SKM-1 (cell line): ENCODE measurements around the gene BARHL1.
"Not testable (repeated sequence)": the region's sequence is repeated elsewhere in the genome, so short reads cannot be mapped to it uniquely, and the experiment has no call there.

Experiments
- DNase-seq: peaks from one replicate; lab custom pipeline; 2025; ENCODE audit not compliant: unreplicated experiment; lab: John Stamatoyannopoulos, UW

Gene BARHL1

DNA sequence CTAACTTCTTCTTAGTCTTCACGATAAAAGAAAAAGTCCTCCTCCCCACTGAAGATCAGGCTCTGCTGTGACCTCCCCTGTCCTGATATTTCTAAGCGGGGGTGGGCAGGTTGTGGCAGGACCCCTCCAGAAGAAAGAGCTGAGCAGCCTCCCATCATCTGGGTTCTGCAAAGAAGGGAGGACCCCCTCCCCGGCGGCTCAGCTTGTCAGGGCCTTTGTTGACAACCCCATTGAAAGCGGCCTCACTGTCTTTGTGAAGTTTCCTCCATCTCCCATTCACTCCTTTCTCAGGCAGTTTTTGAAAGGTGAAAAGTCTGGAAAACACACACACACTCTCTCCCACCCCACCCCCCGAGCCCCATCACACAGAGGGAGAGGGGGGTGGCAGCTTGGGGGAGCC lies 26.2 kb upstream of the BARHL1 start:
- DNase-seq: no peak

DNA sequence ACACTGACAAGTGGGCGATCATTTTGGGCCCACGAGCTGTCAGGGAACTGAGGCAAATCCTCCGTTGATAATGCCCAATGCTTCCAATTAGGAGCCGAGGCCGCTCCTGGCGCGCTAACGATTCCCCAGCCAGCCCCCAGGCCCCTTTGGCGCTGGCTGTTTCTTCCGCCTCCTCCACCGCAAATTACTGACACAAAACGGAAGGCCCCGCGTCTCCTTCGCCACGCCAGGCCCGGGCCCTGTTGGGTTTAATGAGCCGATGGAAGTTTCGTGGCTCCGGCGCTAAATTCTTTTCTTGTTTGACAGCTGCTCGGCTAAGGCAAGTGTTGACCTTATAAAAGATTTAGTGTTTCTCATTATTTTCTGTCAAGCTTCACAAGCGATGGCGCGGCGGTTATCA lies 25.7 kb upstream of the BARHL1 start:
- no peak for DNase-seq

DNA sequence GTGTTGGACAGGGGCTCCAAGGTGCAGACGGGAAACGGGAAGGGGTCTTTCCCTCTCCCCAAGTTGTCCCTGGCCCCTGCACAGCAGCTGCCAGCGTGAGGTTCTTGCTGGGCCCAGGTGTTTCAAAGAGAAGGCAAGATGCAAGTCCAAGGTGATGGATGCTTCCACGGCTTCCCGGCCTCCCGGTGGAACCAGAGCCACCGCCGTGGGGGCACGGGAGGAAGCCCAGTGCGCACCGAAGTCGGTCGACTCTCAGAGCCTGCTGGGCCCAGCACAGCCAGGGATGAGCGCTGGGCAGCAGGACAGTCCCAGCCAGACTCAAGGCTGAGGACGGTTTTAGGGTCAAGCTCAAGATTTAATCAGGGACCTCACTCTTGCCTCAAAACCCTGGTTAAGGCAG lies 25.2 kb upstream of the BARHL1 start:
- no peak for DNase-seq

DNA sequence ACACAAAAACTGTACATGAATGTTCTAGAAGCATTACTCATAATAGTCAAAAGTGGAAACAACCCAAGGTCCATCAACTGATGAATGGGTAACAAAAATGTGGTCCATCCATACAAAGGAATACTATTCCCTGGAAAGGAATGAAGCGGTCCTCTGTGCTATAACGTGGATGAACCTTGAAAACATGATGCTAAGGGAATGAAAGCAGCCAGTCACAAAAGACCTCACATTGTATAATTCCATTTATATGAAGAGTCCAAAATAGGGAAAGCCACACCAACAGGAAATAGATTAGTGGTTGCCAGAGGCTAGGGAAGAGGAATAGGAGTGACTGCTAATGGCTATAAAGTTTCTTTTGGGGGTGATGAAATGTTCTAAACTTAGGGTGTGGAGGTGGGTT lies 22.7 kb upstream of the BARHL1 start:
- no peak for DNase-seq

DNA sequence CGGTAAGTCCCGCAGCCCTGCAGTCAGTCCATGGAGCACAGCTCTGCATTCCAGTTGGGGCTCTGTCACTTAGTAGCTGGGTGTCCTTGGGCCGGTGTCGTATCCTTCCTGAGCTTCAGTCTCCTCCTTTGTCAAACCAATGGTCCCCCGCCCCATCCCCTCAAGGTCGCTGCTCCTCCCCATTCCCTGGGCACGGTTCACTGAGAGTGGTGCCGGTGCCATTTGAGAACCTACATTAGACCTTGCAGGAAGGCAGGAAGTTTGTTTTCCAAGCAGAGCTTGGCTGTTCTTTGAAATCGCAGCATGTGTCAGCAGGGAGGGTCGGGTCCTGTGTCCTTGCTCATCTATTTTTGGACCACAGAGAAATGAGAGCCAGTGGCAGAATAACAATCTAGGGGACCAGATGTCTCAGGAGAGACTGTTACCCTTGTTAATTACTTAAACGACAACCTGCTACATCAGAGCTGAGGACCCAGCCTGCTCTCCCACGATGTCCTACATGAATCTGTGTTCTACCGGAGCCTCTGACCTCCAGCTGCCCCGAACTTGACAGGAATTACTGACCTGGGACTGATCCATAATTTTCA lies 21.7 kb upstream of the BARHL1 start:
- no peak for DNase-seq

DNA sequence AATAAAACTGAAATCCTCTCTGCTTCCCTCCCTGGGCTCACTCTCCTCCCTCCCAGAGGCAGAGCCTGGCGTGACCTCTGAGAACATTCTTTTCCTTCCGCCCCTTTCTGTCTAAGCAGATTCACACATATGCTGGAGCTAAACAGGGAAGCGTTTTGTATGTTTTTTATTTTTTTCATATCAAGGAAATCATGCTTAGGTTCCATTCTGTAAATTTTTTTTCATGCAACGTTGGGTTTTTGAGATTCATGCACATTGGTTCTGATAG lies 20.2 kb upstream of the BARHL1 start:
- no peak for DNase-seq

DNA sequence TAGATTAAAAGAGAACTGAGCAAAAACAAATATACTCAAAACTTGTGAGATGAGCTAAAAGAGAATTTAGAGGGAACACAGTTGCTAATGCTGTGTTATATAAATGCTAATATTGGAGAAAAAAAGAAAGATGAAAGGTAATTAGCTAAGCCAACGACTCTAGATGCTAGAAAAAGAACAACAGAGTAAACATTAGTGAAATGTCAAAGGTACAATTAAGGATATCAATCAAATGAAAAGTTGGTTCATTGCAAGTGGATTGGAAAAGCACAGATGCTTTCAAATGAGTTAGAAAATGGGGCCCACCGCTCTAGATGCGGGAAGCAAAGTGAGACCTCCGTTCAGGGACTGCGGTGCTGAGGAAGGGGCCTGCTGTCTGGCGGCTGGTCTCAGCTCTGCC lies 17.9 kb upstream of the BARHL1 start:
- DNase-seq: no peak

DNA sequence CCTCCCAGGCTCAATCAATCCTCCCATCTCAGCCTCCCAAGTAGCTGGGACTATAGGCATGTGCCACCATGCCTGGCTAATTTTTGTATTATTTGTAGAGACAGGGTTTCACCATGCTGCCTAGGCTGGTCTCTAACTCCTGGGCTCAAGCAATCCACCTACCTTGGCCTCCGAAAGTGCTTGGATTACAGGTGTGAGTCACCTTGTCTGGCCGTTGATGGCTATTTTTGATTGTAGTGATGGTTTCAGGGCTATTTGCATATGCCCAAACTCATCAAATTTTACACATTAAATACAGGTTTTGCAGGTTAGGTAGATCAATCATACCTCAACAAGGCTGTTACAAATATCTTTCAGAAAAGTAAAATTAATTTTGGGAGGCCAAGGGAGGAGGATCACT lies 13.6 kb upstream of the BARHL1 start:
- DNase-seq: not testable (repeated sequence)

DNA sequence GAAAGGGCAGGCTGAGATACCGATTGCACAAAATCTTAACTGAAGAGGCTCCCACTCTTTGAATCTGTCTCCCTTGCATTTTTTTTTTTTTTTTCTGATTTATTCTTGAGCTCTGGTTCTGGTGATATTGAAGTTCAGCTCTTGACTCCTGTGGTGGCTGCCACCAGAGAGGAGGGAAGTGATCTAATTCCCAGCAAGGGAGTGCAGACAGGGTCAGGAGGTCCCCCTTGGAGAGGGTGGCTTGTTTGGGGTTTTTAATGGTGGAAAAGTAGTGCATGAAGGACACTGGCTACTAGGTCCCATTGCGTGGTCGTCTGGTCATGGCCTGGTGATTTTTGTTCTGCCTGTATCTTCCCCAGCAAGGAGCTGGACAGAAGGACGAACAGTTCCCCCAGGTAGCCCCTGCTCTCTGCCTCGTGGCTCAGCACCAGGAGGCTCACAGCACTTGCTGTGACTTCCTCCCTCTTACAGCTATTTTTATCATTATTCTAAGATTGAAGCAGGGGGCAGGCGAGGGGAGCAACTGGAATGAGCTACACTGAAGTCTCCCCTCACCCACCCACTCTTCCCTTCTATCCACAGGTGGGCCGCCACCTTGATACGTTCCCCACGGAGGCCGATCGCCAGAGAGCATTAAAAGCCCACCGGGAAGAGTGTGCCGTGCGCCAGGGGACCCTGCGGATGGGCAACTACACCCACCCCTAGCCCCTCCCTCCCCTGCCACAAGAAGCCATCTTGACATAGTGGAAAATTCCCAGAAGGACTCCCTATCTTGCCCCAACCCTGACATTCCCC lies 10.4 kb upstream of the BARHL1 start:
- DNase-seq: no peak

DNA sequence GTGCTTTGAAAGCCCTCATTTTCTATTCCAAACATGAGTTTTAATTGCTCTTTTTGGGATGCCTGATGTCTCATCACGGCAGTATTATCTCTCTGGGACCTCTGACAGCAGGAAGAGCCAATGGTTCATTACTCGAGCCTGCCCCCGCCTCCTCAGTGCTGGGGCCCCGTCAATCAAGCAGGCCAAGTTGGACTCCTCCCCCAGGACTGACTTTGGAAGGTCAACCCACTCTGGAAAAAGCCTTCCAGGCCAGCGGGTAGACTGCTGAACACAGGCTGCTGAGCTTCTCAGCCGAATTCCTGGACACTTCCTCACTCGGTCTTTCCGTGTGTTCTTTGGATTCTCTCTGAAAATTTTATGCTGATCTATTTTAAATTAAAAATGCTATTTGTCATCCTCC lies 9.5 kb upstream of the BARHL1 start:
- no peak for DNase-seq

DNA sequence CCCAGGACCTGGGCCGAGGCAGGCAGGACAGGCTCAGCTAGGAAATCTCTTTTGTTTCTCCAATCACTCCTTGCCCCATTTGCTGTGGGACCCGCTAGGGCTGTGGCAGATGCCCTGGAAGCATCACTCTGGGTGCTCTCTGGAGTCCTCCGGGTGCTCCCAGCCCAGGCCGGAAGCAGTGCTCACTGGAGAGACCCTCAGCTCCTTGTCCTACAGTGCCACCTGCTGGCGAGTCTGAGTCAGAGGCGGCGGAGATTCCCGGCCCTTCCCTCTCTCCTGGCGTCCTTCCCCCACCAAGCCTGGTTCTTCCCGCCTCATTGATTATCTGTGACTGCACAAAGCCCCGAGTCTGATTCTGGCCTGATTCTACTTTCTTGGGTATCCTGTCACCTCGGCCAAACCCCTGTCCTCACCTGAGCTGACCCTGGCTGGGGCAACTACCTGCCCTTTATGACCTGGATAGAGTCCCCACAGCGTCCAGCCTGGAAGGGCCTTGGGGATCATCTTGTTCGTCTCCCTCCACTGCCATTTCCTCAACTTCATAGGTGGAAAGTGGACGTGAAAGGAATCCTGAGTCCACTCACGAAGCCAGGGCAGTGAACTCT lies 7.3 kb upstream of the BARHL1 start:
- DNase-seq: peak; percentile 21

DNA sequence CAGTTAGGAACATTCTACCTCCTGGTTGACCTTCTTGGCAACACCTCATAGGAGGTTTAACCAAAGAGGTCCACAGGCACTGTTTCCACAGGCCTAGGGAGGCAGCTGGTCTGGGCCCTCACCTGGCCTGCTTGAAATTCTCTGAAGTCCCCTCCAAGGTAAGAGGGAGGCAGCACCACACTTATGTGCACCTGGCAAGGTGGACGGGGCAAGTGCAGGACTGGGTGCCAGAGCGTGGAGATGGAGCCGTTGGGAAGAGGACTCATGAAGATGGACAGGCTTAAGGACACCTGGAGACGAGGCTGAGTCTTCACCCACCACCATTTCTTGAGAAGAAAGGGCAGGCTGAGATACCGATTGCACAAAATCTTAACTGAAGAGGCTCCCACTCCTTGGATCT lies 6.6 kb upstream of the BARHL1 start:
- no peak for DNase-seq

DNA sequence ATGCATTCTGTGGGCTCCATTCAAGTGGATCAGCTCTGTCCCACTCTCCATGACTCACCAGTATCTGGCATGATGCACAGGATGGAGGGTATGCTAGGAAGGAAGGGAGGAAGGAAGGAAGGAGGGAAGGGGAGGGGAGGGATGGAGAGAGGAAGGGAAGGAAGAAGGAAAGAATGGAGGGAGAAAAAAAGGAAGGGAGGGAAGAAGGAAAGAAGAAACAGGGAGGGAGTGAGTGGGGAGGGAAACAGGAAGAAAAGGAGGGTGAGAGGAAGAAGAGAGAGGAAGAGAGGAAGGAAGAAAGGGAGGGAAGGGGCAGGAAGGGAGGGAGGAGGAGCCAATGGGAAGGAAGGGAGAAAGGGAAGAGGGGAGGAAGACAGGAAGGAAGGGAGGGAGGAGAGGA lies 5.3 kb upstream of the BARHL1 start:
- no peak for DNase-seq

DNA sequence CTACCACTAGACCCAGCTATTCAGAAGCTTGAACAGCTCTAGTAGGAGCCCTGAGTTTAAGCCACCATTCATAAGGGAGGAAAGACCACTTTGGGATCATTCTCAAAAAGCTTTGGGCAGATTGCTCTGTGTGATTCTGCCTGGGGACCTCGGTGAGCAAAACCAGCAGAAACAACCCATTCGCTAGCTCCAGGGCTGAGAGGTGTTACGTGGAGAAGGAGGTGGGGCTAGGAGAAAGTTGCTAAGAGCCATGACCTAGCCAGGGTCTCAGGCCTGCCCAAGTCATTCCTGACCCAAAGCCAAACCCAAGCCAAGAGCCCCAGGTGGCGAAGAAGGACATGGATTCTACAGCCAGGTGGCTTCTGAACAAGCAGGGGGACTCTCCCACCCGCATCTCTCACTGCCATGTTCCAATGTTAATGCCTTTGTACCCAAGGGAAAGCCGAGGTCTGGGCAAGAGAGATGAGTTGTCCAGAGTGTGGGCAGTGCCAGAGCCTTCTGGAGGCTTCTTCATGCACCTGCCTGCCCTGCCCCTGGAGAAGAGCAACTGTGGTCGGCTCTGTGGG lies 4.0 kb upstream of the BARHL1 start:
- no peak for DNase-seq

DNA sequence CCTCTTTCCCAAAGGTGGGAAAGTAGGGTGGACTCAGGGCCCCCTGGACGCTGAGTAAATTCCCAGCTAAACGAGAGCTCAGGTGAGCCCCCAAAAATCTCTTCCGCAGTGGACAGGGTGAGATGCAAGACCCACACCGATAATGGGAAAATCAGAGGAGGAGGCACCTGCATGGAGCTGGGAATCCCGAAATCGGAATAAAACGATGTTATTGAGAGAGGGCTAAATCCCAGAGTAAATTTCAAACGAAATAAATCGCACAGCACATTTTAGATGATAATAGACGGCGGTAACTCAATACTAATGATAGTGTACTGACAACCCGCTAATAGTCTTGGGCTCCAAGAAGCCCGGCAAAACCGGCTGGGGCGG lies 3.0 kb upstream of the BARHL1 start:
- no peak for DNase-seq

DNA sequence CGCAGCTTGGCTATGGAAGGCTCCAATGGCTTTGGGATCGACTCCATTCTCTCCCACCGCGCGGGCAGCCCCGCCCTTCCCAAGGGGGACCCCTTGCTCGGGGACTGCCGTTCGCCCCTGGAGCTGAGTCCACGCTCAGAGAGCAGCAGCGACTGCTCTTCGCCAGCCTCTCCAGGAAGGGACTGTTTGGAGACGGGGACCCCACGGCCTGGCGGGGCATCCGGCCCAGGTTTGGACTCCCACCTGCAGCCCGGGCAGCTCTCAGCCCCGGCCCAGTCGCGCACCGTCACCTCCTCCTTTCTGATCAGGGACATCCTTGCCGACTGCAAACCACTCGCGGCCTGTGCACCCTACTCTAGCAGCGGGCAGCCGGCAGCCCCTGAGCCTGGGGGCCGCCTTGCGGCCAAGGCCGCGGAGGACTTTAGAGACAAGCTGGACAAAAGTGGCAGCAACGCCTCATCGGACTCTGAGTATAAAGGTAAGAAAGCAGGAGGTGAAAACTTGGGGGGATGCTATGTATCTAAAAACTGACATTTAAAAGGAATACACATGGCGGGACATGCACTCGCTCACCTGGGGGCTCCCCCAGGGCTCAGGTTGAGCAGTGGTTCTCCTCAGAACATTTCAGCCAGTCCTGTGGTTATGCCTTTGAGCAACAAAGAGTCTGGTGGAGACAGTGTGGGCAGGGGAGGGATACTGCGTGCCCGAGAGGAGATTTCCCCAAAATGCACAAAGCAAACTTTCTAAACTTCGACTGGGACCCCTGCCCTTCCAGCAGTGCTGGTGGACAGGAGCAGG lies 579 bp downstream of the BARHL1 start:
- no peak for DNase-seq

DNA sequence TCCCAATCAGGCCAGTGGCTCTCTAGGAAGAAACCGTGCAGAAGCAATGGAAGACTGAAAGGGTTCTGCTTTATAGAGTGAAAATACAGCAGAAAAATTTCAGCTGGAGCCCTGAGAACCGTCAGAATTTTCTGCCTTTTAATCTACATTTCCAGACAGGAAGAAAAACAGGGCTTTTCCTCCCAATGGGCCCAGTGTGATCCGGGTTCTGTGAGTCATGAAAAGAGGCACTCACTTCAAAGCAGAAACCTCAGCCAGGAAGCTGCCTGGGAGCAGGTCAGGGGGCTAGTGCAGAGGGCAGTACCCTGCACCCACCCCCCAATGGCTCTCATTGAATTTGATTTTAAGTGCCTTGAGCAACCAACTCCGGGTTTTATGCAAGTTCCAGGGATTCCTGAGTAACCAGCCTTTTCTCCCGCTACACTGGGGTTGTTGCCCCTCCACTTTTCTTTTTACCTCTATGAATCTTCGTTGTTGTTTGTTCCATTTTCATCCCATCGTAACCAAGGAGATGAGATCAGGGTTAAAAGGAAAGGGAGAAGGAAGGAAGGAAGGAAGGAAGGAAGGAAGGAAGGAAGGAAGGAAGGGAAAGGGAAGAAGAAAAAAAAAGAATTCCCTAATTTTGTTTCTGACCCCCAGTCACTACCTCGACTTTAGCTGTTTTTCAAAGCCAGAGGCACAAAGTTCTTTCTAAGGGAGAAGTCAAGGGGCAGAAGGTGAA lies 1.3 kb downstream of the BARHL1 start:
- no peak for DNase-seq

DNA sequence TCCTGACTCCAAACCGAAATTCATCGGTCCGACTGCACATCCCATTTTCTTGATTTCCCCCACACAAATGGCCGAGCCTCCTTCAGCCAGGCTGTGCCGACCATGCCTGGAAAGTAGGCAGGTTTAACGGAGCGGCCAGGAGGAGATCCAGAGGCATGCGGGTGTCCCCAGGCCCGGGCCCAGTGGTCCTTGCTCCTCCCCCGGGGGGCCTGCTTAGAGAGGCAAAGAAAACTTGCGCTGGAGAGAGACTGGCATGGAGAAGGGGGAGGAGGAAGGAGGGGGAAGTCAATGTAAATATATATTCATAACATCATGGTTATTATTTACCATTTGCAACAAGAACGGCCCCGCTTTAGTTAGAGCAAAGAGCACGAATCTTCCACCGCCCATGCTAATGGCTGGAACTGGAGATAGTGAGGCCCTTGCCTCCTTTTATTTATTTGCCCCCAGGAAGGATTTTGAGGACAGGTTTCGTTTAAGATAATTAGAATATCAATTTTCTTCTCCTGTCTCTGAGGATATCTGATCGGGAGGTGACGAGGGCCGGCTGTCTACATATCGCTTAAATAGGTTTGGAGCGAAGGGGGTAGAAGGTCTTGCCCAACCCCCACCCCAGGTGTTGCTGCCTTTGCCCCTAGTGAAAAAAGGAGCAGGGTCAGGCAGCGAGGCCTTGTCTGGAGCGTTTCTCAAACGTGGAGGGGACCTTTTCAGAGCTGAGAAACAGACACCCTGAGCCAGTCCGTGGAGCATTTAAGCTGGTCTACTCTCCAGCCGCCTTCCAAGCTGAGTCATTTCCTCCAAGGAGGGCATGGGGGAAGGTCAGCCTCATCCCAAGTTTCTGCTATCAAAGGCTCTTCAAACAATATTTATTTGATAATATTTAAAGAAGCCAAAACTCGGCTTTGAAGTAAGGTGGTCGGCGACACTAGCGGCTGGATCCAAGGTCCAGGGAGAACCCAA lies 2.5 kb downstream of the BARHL1 start:
- no peak for DNase-seq

DNA sequence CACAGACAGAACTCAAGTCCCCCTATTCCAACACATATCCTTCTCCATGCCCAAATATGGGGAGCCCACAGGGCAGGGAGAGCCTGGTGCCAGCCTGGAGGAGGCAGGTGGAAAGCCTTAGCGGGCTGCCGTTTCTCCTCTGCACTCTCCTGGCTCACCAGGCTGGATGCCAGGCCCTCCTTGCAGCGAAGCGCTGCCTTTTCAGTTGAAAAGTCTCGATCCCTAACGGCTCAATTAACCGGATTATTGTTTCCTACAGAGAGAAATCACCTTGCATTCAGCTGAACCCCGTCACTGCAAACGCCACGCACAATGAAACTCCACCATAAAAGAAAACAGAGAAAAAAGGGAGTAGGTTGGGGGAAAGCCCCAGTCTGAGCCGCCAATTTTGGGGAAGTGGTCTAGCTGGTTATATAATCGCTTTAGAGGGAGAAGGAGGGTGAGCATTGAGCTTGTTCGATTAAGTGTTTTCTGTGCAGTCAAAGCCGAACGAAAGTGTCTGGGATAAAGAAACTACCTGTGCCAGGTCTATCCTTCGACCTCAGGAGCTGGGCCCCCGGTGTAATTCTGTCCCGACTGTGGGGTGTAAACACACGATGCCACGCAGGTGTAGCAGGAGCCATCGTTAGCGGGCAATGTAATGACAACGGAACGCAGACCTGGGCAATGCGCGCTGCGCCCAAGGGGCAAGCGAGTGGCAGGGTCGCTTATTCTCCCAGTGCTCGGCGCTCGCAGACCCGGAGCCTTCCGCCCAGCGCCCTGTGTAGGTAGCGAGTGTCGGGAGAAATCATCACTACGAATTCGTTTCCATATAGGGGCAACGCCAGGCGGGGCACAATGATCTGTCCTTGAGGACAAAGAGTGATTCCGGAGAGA lies 3.8 kb downstream of the BARHL1 start:
- no peak for DNase-seq
